HepG2 (cell line): ENCODE results near the gene MTOR. TPM values are rescaled to one million over a fixed set of nuclear protein-coding genes. Genes with fewer than 3 reads are reported as not detected.

Experiments
- ATAC-seq: fragments of 200-7000 bp; cut with Tn5 transposase; 3 replicates; pipeline ENCODE4 v1.9.1; 2020; ENCODE audit warnings: mild to moderate bottlenecking, moderate library complexity
- BruUV-seq: library from RNA; stranded (reverse); fragments of 400-500 nt; replicated peaks from 2 replicates; lab custom pipeline; 2021; lab: Mats Ljungman, UMichigan
- CTCF ChIA-PET: fragments of 300-600 bp; formaldehyde crosslinking; extraction: SDS; loops from one replicate; lab custom pipeline; 2021; ENCODE audit warnings: low total read pairs, inconsistent platforms, low intra/inter-chr PET ratio; lab: Yijun Ruan, JAX
- POLR2A ChIA-PET: fragments of 350-600 bp; sonication (Branson Sonifier 250); formaldehyde crosslinking; loops from one replicate; lab custom pipeline; 2020; ENCODE audit warnings: antibody characterized with exemption, inconsistent platforms; lab: Yijun Ruan, JAX
- DNase-seq: peaks from one replicate; pipeline ENCODE4 v3.0.0-alpha.2; 2015; ENCODE audit warnings: low spot score
- FAIRE-seq: peaks from 3 replicates; lab custom pipeline; 2011; peaks lifted over from hg19 to GRCh38; lab: Jason Lieb, UNC
- H2AFZ ChIP-seq: one replicate; pipeline ENCODE4 v1.6.1; 2011; ENCODE audit warnings: low read length, inconsistent platforms
- H3K27ac ChIP-seq: fragments of 300-600 bp; 3 replicates; pipeline ENCODE4 v1.8.0; 2011; ENCODE audit warnings: mixed run types, mild to moderate bottlenecking, mixed read lengths, low read length, inconsistent platforms; ENCODE audit not compliant: insufficient read depth; ENCODE audit errors: extremely low read length
- H3K27me3 ChIP-seq, 2 experiments: fragments of 200-600 bp in 1 of 2; 2 replicates in 1 of 2; 3 replicates in 1 of 2; pipeline versions ENCODE4 v1.6.0 to v1.8.0; 2011; ENCODE audit warnings: low read length in 2 of 2, mild to moderate bottlenecking in 2 of 2, moderate library complexity in 2 of 2, inconsistent platforms in 1 of 2; ENCODE audit not compliant: insufficient read depth in 2 of 2, control insufficient read depth in 1 of 2
- H3K36me3 ChIP-seq, 2 experiments: fragments of 200-600 bp in 1 of 2; replicated peaks in 1 of 2; 2 replicates in 1 of 2; 3 replicates in 1 of 2; pipeline versions ENCODE4 v1.5.1 to v1.8.0; 2011; ENCODE audit warnings: low read length in 2 of 2, inconsistent platforms in 1 of 2; ENCODE audit not compliant: insufficient read depth in 2 of 2, control insufficient read depth in 1 of 2
- H3K4me1 ChIP-seq: 2 replicates; pipeline ENCODE4 v1.5.1; 2012; ENCODE audit warnings: low read length, inconsistent platforms; ENCODE audit not compliant: insufficient read depth
- H3K4me2 ChIP-seq: 2 replicates; pipeline ENCODE4 v1.6.0; 2011; ENCODE audit warnings: low read depth, low read length, inconsistent platforms
- H3K4me3 ChIP-seq, 3 experiments: fragments of 200-600 bp in 1 of 3; sonication (generic), shearing (Covaris generic) in 1 of 3; replicated peaks in 1 of 3; 2 replicates each; pipeline ENCODE4 v1.5.1; 2011 to 2016; ENCODE audit warnings: low read length in 3 of 3, inconsistent platforms in 2 of 3, low read depth in 2 of 3, mild to moderate bottlenecking in 2 of 3, control low read depth in 1 of 3, mixed read lengths in 1 of 3; ENCODE audit not compliant: insufficient read depth in 1 of 3
- H3K79me2 ChIP-seq: one replicate; pipeline ENCODE4 v1.6.1; 2011; ENCODE audit warnings: low read length, inconsistent platforms; ENCODE audit not compliant: insufficient read depth
- H3K9ac ChIP-seq: 2 replicates; pipeline ENCODE4 v1.6.0; 2011; ENCODE audit warnings: mild to moderate bottlenecking, low read depth, low read length, inconsistent platforms; ENCODE audit not compliant: insufficient read depth
- H3K9me3 ChIP-seq: 2 replicates; pipeline ENCODE4 v1.5.1; 2012; ENCODE audit warnings: mild to moderate bottlenecking, low read length
- H4K20me1 ChIP-seq: 2 replicates; pipeline ENCODE4 v1.6.0; 2011; ENCODE audit warnings: inconsistent platforms, mild to moderate bottlenecking, low read length, moderate library complexity; ENCODE audit not compliant: insufficient read depth
- HDAC1 ChIP-seq: sonication (generic); formaldehyde crosslinking; IDR thresholded peaks from 2 replicates; pipeline ENCODE4 v1.5.1; 2020; ENCODE audit warnings: mild to moderate bottlenecking, missing genetic modification reagents
- HNF4A ChIP-seq: sonication (generic); formaldehyde crosslinking; IDR thresholded peaks from 2 replicates; pipeline ENCODE4 v1.4.0; 2020; ENCODE audit warnings: missing genetic modification reagents
- MNT ChIP-seq: fragments of 450-650 bp; IDR thresholded peaks from 2 replicates; pipeline ENCODE4 v1.6.1; 2016
- RFXAP ChIP-seq: sonication (generic); formaldehyde crosslinking; IDR thresholded peaks from 2 replicates; pipeline ENCODE4 v1.4.0; 2020; ENCODE audit warnings: missing genetic modification reagents, borderline replicate concordance
- TFDP1 ChIP-seq: IDR thresholded peaks from 2 replicates; pipeline ENCODE4 v1.6.1; 2016; ENCODE audit warnings: missing compliant biosample characterization, missing genetic modification reagents, borderline replicate concordance
- YY1 ChIP-seq: IDR thresholded peaks from 2 replicates; pipeline ENCODE4 v1.6.1; 2011; ENCODE audit warnings: low read length, low read depth, moderate library complexity, mild to moderate bottlenecking; ENCODE audit not compliant: insufficient read depth, insufficient replicate concordance
- ZNF124 ChIP-seq: sonication (generic); formaldehyde crosslinking; IDR thresholded peaks from 2 replicates; pipeline ENCODE4 v1.4.0; 2020; ENCODE audit warnings: missing genetic modification reagents
- ZNF136 ChIP-seq: sonication (generic); formaldehyde crosslinking; IDR thresholded peaks from 2 replicates; pipeline ENCODE4 v1.8.1; 2022; ENCODE audit warnings: low read depth, mild to moderate bottlenecking, moderate library complexity, missing genetic modification reagents
- ZNF281 ChIP-seq: sonication (generic); formaldehyde crosslinking; IDR thresholded peaks from 2 replicates; pipeline ENCODE4 v1.4.0; 2020; ENCODE audit warnings: missing genetic modification reagents, borderline replicate concordance
- ZNF777 ChIP-seq: sonication (generic); formaldehyde crosslinking; IDR thresholded peaks from 2 replicates; pipeline ENCODE4 v1.4.0; 2020; ENCODE audit warnings: missing genetic modification reagents
- ZNF784 ChIP-seq: sonication (generic); formaldehyde crosslinking; IDR thresholded peaks from 2 replicates; pipeline ENCODE4 v1.5.1; 2020; ENCODE audit warnings: missing genetic modification reagents, mild to moderate bottlenecking, borderline replicate concordance
- ZNF83 ChIP-seq: sonication (generic); formaldehyde crosslinking; IDR thresholded peaks from 2 replicates; pipeline ENCODE4 v1.4.0; 2020; ENCODE audit warnings: missing genetic modification reagents, mild to moderate bottlenecking, borderline replicate concordance
- WGBS: methylation state at CpG from one replicate; pipeline ENCODE4 v1.1.6; 2017; ENCODE audit warnings: low lambda C conversion rate; 5-methylcytosine and 5-hydroxymethylcytosine counted together
- in situ Hi-C: cut with HindIII; loops from 2 replicates; pipeline ENCODE4 v1.10.0; 2017; ENCODE audit warnings: low pct_unique_long_range_greater_than_20kb; ENCODE audit not compliant: extremely low pct_ligation_motif_present
- intact Hi-C: fragments of 100-400 bp; cut with micrococcal nuclease; formaldehyde crosslinking; loops from one replicate; pipeline ENCODE4 v1.10.0; 2022; ENCODE audit not compliant: unreplicated experiment
- polyA plus RNA-seq, 8 experiments: library from polyadenylated mRNA; depleted of rRNA in 3 of 8; stranded (reverse) in 7 of 8; unstranded in 1 of 8; fragments of >200 nt; fragmentation: Illumina TruSeq in 4 of 8; extraction: Trizol in 4 of 8; gene quantifications; 2 replicates each; pipeline versions ENCODE4 v1.2.1 to v1.2.3, GENCODE V29; 2011 to 2016; ENCODE audit warnings: low read depth in 4 of 8, missing spikeins in 1 of 8, mixed read lengths in 1 of 8; ENCODE audit not compliant: insufficient read depth in 1 of 8
- total RNA-seq, 5 experiments: library from RNA; depleted of rRNA; stranded (reverse); fragments of >200 nt; fragmentation: Illumina TruSeq; extraction: Trizol; gene quantifications; 2 replicates each; pipeline ENCODE4 v1.2.3, GENCODE V29; 2016; ENCODE audit warnings: low read depth in 1 of 5
- TF ChIP-seq, protein P1 (sequence below): sonication (generic); formaldehyde crosslinking; IDR thresholded peaks from 2 replicates; pipeline ENCODE4 v1.4.0; 2020; ENCODE audit warnings: missing genetic modification reagents

Gene MTOR
- total and polyA plus RNA-seq, 2 of the 13 experiments (the other 11 are each of a cell fraction or from before 2014, with no cell fraction given) = 24.6 to 34.6 TPM

- TF ChIP-seq ZNF281 (CRISPR knock-in tag) = no peak
- no peak for TF ChIP-seq ZNF136
- no peak for TF ChIP-seq TFDP1 (CRISPR knock-in tag)
- no peak for TF ChIP-seq YY1
- TF ChIP-seq ZNF784 (CRISPR knock-in tag) = no peak
- no peak for TF ChIP-seq ZNF777 (CRISPR knock-in tag)
Observed at GRCh38 chr1:11157867-11158266, 104.5 kb downstream of the MTOR start (continued).

DNA sequence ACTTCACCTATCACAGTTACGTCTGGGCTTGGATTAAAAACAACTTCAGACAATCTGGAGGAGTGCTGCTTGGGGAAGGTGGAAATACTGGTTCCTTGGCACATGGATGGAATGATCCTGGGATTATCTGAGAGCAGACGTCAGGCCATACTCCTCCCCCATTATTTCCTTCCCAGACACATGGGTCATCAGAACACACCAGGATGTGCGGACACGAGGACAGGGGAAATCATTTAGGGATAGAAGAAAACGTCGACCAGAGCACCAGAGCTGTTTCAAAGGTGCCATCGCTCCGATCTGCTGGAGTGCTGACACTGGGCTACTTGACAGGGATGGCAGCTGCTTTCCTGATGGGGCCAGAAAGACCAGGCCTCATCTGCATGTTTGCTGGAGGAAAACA lies 105.0 kb downstream of the MTOR start:
- BruUV-seq = no TSS peak
- TF ChIP-seq HNF4A (CRISPR knock-in tag) (no peak), HDAC1 (no peak), MNT (no peak), ZNF83 (no peak), RFXAP (CRISPR knock-in tag) (no peak), ZNF124 (CRISPR knock-in tag) (no peak)
- TF ChIP-seq, protein P1, sequence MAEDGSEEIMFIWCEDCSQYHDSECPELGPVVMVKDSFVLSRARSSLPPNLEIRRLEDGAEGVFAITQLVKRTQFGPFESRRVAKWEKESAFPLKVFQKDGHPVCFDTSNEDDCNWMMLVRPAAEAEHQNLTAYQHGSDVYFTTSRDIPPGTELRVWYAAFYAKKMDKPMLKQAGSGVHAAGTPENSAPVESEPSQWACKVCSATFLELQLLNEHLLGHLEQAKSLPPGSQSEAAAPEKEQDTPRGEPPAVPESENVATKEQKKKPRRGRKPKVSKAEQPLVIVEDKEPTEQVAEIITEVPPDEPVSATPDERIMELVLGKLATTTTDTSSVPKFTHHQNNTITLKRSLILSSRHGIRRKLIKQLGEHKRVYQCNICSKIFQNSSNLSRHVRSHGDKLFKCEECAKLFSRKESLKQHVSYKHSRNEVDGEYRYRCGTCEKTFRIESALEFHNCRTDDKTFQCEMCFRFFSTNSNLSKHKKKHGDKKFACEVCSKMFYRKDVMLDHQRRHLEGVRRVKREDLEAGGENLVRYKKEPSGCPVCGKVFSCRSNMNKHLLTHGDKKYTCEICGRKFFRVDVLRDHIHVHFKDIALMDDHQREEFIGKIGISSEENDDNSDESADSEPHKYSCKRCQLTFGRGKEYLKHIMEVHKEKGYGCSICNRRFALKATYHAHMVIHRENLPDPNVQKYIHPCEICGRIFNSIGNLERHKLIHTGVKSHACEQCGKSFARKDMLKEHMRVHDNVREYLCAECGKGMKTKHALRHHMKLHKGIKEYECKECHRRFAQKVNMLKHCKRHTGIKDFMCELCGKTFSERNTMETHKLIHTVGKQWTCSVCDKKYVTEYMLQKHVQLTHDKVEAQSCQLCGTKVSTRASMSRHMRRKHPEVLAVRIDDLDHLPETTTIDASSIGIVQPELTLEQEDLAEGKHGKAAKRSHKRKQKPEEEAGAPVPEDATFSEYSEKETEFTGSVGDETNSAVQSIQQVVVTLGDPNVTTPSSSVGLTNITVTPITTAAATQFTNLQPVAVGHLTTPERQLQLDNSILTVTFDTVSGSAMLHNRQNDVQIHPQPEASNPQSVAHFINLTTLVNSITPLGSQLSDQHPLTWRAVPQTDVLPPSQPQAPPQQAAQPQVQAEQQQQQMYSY = no peak

More for the DNA sequence above, 105.0 kb downstream of the MTOR start:
- Histone ChIP-seq H3K4me2 (no peak overlapping the region), H3K27ac (no peak overlapping the region), H2AFZ (no peak overlapping the region), H3K36me3 (peaks cover 2 to 28% of the 10 kb centered on the region in 2 experiments; a peak in 3 of 5 replicates), H3K27me3 (no peaks in the 10 kb centered on the region), H4K20me1 (no peaks in the 10 kb centered on the region), H3K79me2 (no peaks in the 10 kb centered on the region), H3K9ac (no peak overlapping the region), H3K4me1 (0 out of 2 replicates have a peak, but pooled peaks cover under 1% of the 10 kb centered on the region), H3K9me3 (no peaks in the 10 kb centered on the region), H3K4me3 (no peak overlapping the region)
- POLR2A ChIA-PET = no interaction called here
- intact Hi-C loops = no loop called here
- in situ Hi-C loops = no loop called here
- FAIRE-seq (no peak), ATAC-seq (no peak), DNase-seq (no peak)
- CTCF ChIA-PET = no interaction called here
- WGBS = 94% methylated on average over 8 of the region's 8 CpGs
